HG02571 (cell line): ENCODE measurements around the gene ANKRD13A.
"Not testable (repeated sequence)": the region's sequence is repeated elsewhere in the genome, so short reads cannot be mapped to it uniquely, and the experiment has no call there.

ENCODE experiments used
- ATAC-seq: cut with Tn5 transposase; IDR thresholded peaks from one replicate; pipeline ENCODE4 v1.9.1; 2021; ENCODE audit warnings: mild to moderate bottlenecking, moderate library complexity; ENCODE audit not compliant: unreplicated experiment

Gene ANKRD13A

GRCh38 chr12:110005319-110005973, 6.2 kb downstream of the ANKRD13A start:
- ATAC-seq, result no peak

GRCh38 chr12:110006115-110006514, 6.9 kb downstream of the ANKRD13A start:
- no peak for ATAC-seq

- ATAC-seq, result no peak
Observed at GRCh38 chr12:110007881-110008280, 8.7 kb downstream of the ANKRD13A start.

- ATAC-seq, result not testable (repeated sequence)
Observed at GRCh38 chr12:110008681-110009398, 9.6 kb downstream of the ANKRD13A start.

- ATAC-seq, result no peak
Observed at GRCh38 chr12:110010853-110011723, 11.9 kb downstream of the ANKRD13A start.

- ATAC-seq, result no peak
Observed at GRCh38 chr12:110012137-110012536, 12.9 kb downstream of the ANKRD13A start.

- no peak for ATAC-seq
Observed at GRCh38 chr12:110012659-110013058, 13.4 kb downstream of the ANKRD13A start.

- ATAC-seq, result no peak
Observed at GRCh38 chr12:110015132-110015531, 15.9 kb downstream of the ANKRD13A start.

GRCh38 chr12:110020956-110021355, 21.7 kb downstream of the ANKRD13A start:
- no peak for ATAC-seq

GRCh38 chr12:110023059-110023980, 24.1 kb downstream of the ANKRD13A start:
- no peak for ATAC-seq

- ATAC-seq, result no peak
Observed at GRCh38 chr12:110024051-110024450, 24.8 kb downstream of the ANKRD13A start.

- ATAC-seq, result no peak
Observed at GRCh38 chr12:110028323-110028722, 29.1 kb downstream of the ANKRD13A start.

- no peak for ATAC-seq
Observed at GRCh38 chr12:110029290-110029815, 30.1 kb downstream of the ANKRD13A start.

- ATAC-seq, result no peak
Observed at GRCh38 chr12:110033888-110034287, 34.7 kb downstream of the ANKRD13A start.

- no peak for ATAC-seq
Observed at GRCh38 chr12:110035534-110036104, 36.4 kb downstream of the ANKRD13A start.

GRCh38 chr12:110037315-110037714, 38.1 kb downstream of the ANKRD13A start:
- ATAC-seq, result no peak

GRCh38 chr12:110038741-110039084, 39.5 kb downstream of the ANKRD13A start:
- ATAC-seq, result no peak

GRCh38 chr12:110039085-110039807, 40.0 kb downstream of the ANKRD13A start:
- ATAC-seq, result no peak

GRCh38 chr12:110042264-110042663, 43.0 kb downstream of the ANKRD13A start:
- no peak for ATAC-seq
